HepG2 (cell line): Measurements from ENCODE around the gene GLTPD2. TPM values are rescaled to one million over a fixed set of nuclear protein-coding genes. Genes with fewer than 3 reads are reported as not detected.

Source experiments
- FOXK2 ChIP-seq: fragments of 450-650 bp; IDR thresholded peaks from 2 replicates; pipeline ENCODE4 v1.6.1; 2016
- NRL ChIP-seq: sonication (generic); formaldehyde crosslinking; IDR thresholded peaks from 2 replicates; pipeline ENCODE4 v1.5.0; 2020; ENCODE audit warnings: missing genetic modification reagents, mild to moderate bottlenecking, moderate library complexity, borderline replicate concordance
- ZKSCAN8 ChIP-seq: IDR thresholded peaks from 2 replicates; pipeline ENCODE4 v1.6.1; 2016; ENCODE audit warnings: borderline replicate concordance, missing genetic modification reagents, missing compliant biosample characterization
- ZNF382 ChIP-seq: sonication (generic); formaldehyde crosslinking; IDR thresholded peaks from 2 replicates; pipeline ENCODE4 v1.5.0; 2020; ENCODE audit warnings: missing genetic modification reagents, mild to moderate bottlenecking, borderline replicate concordance
- ZNF562 ChIP-seq: sonication (generic); formaldehyde crosslinking; IDR thresholded peaks from 2 replicates; pipeline ENCODE4 v1.8.0; 2022; ENCODE audit warnings: missing genetic modification reagents, borderline replicate concordance
- ZNF644 ChIP-seq: IDR thresholded peaks from 2 replicates; pipeline ENCODE4 v1.6.1; 2016; ENCODE audit warnings: low read depth
- ZNF713 ChIP-seq: sonication (generic); formaldehyde crosslinking; IDR thresholded peaks from 2 replicates; pipeline ENCODE4 v1.4.0; 2020; ENCODE audit warnings: mild to moderate bottlenecking, missing genetic modification reagents
- polyA plus RNA-seq, 8 experiments: library from polyadenylated mRNA; depleted of rRNA in 3 of 8; stranded (reverse) in 7 of 8; unstranded in 1 of 8; fragments of >200 nt; fragmentation: Illumina TruSeq in 4 of 8; extraction: Trizol in 4 of 8; gene quantifications; 2 replicates each; pipeline versions ENCODE4 v1.2.1 to v1.2.3, GENCODE V29; 2011 to 2016; ENCODE audit warnings: low read depth in 4 of 8, missing spikeins in 1 of 8, mixed read lengths in 1 of 8; ENCODE audit not compliant: insufficient read depth in 1 of 8
- total RNA-seq, 5 experiments: library from RNA; depleted of rRNA; stranded (reverse); fragments of >200 nt; fragmentation: Illumina TruSeq; extraction: Trizol; gene quantifications; 2 replicates each; pipeline ENCODE4 v1.2.3, GENCODE V29; 2016; ENCODE audit warnings: low read depth in 1 of 5
- TF ChIP-seq, protein P1 (sequence below): sonication (generic); formaldehyde crosslinking; IDR thresholded peaks from 2 replicates; pipeline ENCODE4 v1.4.0; 2020; ENCODE audit warnings: missing genetic modification reagents, borderline replicate concordance
- TF ChIP-seq, protein P2 (sequence below): sonication (generic); formaldehyde crosslinking; IDR thresholded peaks from 2 replicates; pipeline ENCODE4 v1.4.0; 2020; ENCODE audit warnings: missing genetic modification reagents
- TF ChIP-seq, protein P3 (sequence below): IDR thresholded peaks from 2 replicates; pipeline ENCODE4 v1.6.1; 2016; ENCODE audit warnings: control low read depth
- TF ChIP-seq, protein P4 (sequence below): IDR thresholded peaks from 2 replicates; pipeline ENCODE4 v1.6.1; 2016; ENCODE audit warnings: low read depth, borderline replicate concordance
- TF ChIP-seq, protein P5 (sequence below): sonication (generic); formaldehyde crosslinking; conservative IDR thresholded peaks from 2 replicates; pipeline ENCODE4 v1.4.0; 2020; ENCODE audit warnings: missing genetic modification reagents
- TF ChIP-seq, protein P6 (sequence below): sonication (generic); formaldehyde crosslinking; conservative IDR thresholded peaks from 2 replicates; pipeline ENCODE4 v1.4.0; 2020; ENCODE audit warnings: mild to moderate bottlenecking, missing genetic modification reagents, moderate library complexity

Gene GLTPD2
- total and polyA plus RNA-seq, 2 of the 13 experiments (the other 11 are each of a cell fraction or from before 2014, with no cell fraction given), result 7.5 to 12.9 TPM

DNA sequence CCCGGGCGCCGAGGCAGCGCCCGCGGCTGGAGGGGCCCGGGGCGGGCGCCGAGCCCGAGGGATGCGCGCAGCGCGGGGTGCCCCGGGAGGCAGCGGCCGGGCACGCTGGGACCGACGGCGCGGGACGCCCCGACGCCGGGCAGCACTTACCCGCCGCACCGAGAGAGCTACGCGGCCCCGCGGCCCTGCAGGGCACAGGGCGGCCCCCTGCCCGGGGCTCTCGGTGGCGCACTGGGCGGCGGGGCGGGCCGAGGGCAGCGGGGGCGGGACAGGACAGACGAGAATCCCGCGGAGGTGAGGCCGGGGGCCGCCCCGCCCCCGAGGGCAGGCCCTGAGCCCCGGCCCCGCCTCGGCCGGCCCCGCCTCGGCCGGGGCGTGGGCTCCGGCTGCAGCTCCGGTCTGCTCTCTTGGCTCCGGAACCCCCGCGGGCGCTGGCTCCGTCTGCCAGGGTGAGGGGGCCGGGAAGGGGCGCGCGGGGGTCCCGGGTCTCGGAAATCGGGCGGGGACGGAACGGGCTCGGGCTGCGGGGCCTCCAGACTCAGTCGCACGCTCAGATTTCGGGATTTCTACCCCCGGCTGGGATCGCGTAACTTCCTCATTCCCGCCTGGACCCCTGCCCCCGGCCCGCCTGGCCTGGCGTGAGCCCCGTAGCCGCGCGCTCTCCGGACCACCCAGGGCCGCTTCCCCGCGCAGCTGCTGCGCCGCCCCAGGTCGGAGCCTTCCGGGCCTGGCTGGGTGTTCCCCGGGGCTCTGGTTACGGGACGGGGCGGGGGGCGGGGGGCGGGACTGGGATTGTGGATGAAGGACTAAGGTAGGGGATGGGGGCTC, 18.2 kb downstream of the GLTPD2 start, which contains the start of gene PLD2 (continued):
- TF ChIP-seq, protein P1, sequence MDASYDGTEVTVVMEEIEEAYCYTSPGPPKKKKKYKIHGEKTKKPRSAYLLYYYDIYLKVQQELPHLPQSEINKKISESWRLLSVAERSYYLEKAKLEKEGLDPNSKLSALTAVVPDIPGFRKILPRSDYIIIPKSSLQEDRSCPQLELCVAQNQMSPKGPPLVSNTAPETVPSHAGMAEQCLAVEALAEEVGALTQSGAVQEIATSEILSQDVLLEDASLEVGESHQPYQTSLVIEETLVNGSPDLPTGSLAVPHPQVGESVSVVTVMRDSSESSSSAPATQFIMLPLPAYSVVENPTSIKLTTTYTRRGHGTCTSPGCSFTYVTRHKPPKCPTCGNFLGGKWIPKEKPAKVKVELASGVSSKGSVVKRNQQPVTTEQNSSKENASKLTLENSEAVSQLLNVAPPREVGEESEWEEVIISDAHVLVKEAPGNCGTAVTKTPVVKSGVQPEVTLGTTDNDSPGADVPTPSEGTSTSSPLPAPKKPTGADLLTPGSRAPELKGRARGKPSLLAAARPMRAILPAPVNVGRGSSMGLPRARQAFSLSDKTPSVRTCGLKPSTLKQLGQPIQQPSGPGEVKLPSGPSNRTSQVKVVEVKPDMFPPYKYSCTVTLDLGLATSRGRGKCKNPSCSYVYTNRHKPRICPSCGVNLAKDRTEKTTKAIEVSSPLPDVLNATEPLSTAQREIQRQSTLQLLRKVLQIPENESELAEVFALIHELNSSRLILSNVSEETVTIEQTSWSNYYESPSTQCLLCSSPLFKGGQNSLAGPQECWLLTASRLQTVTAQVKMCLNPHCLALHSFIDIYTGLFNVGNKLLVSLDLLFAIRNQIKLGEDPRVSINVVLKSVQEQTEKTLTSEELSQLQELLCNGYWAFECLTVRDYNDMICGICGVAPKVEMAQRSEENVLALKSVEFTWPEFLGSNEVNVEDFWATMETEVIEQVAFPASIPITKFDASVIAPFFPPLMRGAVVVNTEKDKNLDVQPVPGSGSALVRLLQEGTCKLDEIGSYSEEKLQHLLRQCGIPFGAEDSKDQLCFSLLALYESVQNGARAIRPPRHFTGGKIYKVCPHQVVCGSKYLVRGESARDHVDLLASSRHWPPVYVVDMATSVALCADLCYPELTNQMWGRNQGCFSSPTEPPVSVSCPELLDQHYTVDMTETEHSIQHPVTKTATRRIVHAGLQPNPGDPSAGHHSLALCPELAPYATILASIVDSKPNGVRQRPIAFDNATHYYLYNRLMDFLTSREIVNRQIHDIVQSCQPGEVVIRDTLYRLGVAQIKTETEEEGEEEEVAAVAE (CRISPR knock-in tag), result no peak
- TF ChIP-seq NRL (CRISPR knock-in tag), result no peak
- TF ChIP-seq, protein P2, sequence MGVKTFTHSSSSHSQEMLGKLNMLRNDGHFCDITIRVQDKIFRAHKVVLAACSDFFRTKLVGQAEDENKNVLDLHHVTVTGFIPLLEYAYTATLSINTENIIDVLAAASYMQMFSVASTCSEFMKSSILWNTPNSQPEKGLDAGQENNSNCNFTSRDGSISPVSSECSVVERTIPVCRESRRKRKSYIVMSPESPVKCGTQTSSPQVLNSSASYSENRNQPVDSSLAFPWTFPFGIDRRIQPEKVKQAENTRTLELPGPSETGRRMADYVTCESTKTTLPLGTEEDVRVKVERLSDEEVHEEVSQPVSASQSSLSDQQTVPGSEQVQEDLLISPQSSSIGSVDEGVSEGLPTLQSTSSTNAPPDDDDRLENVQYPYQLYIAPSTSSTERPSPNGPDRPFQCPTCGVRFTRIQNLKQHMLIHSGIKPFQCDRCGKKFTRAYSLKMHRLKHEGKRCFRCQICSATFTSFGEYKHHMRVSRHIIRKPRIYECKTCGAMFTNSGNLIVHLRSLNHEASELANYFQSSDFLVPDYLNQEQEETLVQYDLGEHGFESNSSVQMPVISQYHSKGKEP (CRISPR knock-in tag), result no peak
- TF ChIP-seq ZKSCAN8 (CRISPR knock-in tag), result no peak
- TF ChIP-seq ZNF562 (CRISPR knock-in tag), result no peak
- TF ChIP-seq, protein P3, sequence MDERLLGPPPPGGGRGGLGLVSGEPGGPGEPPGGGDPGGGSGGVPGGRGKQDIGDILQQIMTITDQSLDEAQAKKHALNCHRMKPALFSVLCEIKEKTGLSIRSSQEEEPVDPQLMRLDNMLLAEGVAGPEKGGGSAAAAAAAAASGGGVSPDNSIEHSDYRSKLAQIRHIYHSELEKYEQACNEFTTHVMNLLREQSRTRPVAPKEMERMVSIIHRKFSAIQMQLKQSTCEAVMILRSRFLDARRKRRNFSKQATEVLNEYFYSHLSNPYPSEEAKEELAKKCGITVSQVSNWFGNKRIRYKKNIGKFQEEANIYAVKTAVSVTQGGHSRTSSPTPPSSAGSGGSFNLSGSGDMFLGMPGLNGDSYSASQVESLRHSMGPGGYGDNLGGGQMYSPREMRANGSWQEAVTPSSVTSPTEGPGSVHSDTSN (CRISPR knock-in tag), result no peak
- TF ChIP-seq FOXK2, result no peak
- no peak for TF ChIP-seq ZNF382 (CRISPR knock-in tag)
- TF ChIP-seq, protein P4, sequence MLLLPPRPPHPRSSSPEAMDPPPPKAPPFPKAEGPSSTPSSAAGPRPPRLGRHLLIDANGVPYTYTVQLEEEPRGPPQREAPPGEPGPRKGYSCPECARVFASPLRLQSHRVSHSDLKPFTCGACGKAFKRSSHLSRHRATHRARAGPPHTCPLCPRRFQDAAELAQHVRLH (CRISPR knock-in tag), result no peak
- no peak for TF ChIP-seq ZNF713 (CRISPR knock-in tag)
- TF ChIP-seq ZNF644, result no peak
- TF ChIP-seq, protein P5, sequence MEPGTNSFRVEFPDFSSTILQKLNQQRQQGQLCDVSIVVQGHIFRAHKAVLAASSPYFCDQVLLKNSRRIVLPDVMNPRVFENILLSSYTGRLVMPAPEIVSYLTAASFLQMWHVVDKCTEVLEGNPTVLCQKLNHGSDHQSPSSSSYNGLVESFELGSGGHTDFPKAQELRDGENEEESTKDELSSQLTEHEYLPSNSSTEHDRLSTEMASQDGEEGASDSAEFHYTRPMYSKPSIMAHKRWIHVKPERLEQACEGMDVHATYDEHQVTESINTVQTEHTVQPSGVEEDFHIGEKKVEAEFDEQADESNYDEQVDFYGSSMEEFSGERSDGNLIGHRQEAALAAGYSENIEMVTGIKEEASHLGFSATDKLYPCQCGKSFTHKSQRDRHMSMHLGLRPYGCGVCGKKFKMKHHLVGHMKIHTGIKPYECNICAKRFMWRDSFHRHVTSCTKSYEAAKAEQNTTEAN (CRISPR knock-in tag), result no peak
- TF ChIP-seq, protein P6, sequence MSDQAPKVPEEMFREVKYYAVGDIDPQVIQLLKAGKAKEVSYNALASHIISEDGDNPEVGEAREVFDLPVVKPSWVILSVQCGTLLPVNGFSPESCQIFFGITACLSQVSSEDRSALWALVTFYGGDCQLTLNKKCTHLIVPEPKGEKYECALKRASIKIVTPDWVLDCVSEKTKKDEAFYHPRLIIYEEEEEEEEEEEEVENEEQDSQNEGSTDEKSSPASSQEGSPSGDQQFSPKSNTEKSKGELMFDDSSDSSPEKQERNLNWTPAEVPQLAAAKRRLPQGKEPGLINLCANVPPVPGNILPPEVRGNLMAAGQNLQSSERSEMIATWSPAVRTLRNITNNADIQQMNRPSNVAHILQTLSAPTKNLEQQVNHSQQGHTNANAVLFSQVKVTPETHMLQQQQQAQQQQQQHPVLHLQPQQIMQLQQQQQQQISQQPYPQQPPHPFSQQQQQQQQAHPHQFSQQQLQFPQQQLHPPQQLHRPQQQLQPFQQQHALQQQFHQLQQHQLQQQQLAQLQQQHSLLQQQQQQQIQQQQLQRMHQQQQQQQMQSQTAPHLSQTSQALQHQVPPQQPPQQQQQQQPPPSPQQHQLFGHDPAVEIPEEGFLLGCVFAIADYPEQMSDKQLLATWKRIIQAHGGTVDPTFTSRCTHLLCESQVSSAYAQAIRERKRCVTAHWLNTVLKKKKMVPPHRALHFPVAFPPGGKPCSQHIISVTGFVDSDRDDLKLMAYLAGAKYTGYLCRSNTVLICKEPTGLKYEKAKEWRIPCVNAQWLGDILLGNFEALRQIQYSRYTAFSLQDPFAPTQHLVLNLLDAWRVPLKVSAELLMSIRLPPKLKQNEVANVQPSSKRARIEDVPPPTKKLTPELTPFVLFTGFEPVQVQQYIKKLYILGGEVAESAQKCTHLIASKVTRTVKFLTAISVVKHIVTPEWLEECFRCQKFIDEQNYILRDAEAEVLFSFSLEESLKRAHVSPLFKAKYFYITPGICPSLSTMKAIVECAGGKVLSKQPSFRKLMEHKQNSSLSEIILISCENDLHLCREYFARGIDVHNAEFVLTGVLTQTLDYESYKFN (CRISPR knock-in tag), result no peak
